LHCN-M2 (cell line): ENCODE data around the gene NAPSA. TPM values are rescaled to one million over a fixed set of nuclear protein-coding genes. Genes with fewer than 3 reads are reported as not detected.

Experiments
- DNase-seq: peaks from one replicate; pipeline ENCODE4 v3.0.0-alpha.2; 2012; ENCODE audit warnings: low read depth
- total RNA-seq: library from RNA; depleted of rRNA; stranded (reverse); fragments of >200 nt; gene quantifications from 2 replicates; pipeline ENCODE4 v1.2.3, GENCODE V29; 2014

Gene NAPSA
- total RNA-seq, 1 experiment from 2014 or later: 0.40 TPM

- peak; percentile 31 for DNase-seq
Measured at GRCh38 chr19:50384685-50385535, 19.5 kb upstream of the NAPSA start.

GRCh38 chr19:50383852-50384684, 18.6 kb upstream of the NAPSA start, which contains the start of gene POLD1:
Gene POLD1, plus strand, starts transcription at chr19:50384347. Its CDS starts 14,505 bp downstream, at chr19:50398852.
- peak; percentile 92 for DNase-seq

- DNase-seq: no peak
Measured at GRCh38 chr19:50383001-50383851, 17.8 kb upstream of the NAPSA start.

- no peak for DNase-seq
Measured at GRCh38 chr19:50381881-50382729, 16.7 kb upstream of the NAPSA start.

- no peak for DNase-seq
Measured at GRCh38 chr19:50380751-50381151, 15.3 kb upstream of the NAPSA start.

GRCh38 chr19:50380137-50380536, 14.7 kb upstream of the NAPSA start:
- no peak for DNase-seq

GRCh38 chr19:50379602-50380001, 14.2 kb upstream of the NAPSA start:
- DNase-seq: no peak

- no peak for DNase-seq
Measured at GRCh38 chr19:50378863-50379236, 13.4 kb upstream of the NAPSA start.

GRCh38 chr19:50378169-50378862, 12.9 kb upstream of the NAPSA start:
- no peak for DNase-seq

- no peak for DNase-seq
Measured at GRCh38 chr19:50377517-50377916, 12.1 kb upstream of the NAPSA start.

- DNase-seq: no peak
Measured at GRCh38 chr19:50377051-50377461, 11.6 kb upstream of the NAPSA start.

GRCh38 chr19:50376166-50377050, 11.0 kb upstream of the NAPSA start, which contains the start of gene NR1H2:
Gene NR1H2, plus strand, starts transcription at chr19:50376457. Its CDS starts 1,149 bp downstream, at chr19:50377606.
- peak; percentile 96 for DNase-seq

- no peak for DNase-seq
Measured at GRCh38 chr19:50371914-50372475, 6.6 kb upstream of the NAPSA start.

- peak; percentile 84 for DNase-seq
Measured at GRCh38 chr19:50368649-50369570, 3.5 kb upstream of the NAPSA start.

- DNase-seq: no peak
Measured at GRCh38 chr19:50362656-50363424, 2.6 kb downstream of the NAPSA start.

- no peak for DNase-seq
Measured at GRCh38 chr19:50362030-50362412, 3.4 kb downstream of the NAPSA start.
